Chondrocyte (in vitro differentiated cells): ENCODE results near the gene DELE1. TPM values are rescaled to one million over a fixed set of nuclear protein-coding genes. Genes with fewer than 3 reads are reported as not detected.

ENCODE experiments used
- DNase-seq: peaks from one replicate; pipeline ENCODE4 v3.0.0; 2021; ENCODE audit warnings: mixed read lengths, low spot score
- H3K27ac Mint-ChIP-seq: one replicate; pipeline ENCODE4 v1.8.0; 2021; ENCODE audit warnings: mild to moderate bottlenecking, moderate library complexity, mixed read lengths; ENCODE audit not compliant: unreplicated experiment
- H3K27me3 Mint-ChIP-seq: 2 replicates; pipeline ENCODE4 v1.8.0; 2021; ENCODE audit warnings: low read depth, mixed read lengths
- H3K36me3 Mint-ChIP-seq: 2 replicates; pipeline ENCODE4 v1.8.0; 2021; ENCODE audit warnings: low read depth, mixed read lengths
- H3K4me1 Mint-ChIP-seq: 2 replicates; pipeline ENCODE4 v1.8.0; 2021; ENCODE audit warnings: low read depth, mild to moderate bottlenecking, mixed read lengths
- H3K4me3 Mint-ChIP-seq: one replicate; pipeline ENCODE4 v1.8.0; 2021; ENCODE audit warnings: mild to moderate bottlenecking, moderate library complexity, mixed read lengths; ENCODE audit not compliant: unreplicated experiment
- H3K9me3 Mint-ChIP-seq: 2 replicates; pipeline ENCODE4 v1.8.0; 2021; ENCODE audit warnings: low read depth, mixed read lengths
- CTCF ChIP-seq: fragments of 200-600 bp; sonication (generic); IDR thresholded peaks from 2 replicates; pipeline ENCODE4 v1.5.0; 2021; ENCODE audit warnings: antibody characterized with exemption, mild to moderate bottlenecking, moderate library complexity
- total RNA-seq: library from RNA; stranded (reverse); gene quantifications from 3 replicates; pipeline ENCODE4 v1.2.1, GENCODE V29; 2021

Gene DELE1
- total RNA-seq, 1 donor from 2014 or later = 43.8 TPM

- TF ChIP-seq CTCF = no peak
- Mint-ChIP-seq H3K4me3 (no peak overlapping the region), H3K27me3 (no peaks in the 10 kb centered on the region), H3K4me1 (no peaks in the 10 kb centered on the region), H3K9me3 (no peaks in the 10 kb centered on the region), H3K36me3 (peaks cover 27% of the 10 kb centered on the region), H3K27ac (no peak overlapping the region)
- no peak for DNase-seq
Observed at GRCh38 chr5:141986072-141986471, 62.4 kb downstream of the DELE1 start.

GRCh38 chr5:141989720-141990119, 66.0 kb downstream of the DELE1 start:
- TF ChIP-seq CTCF = no peak
- Mint-ChIP-seq H3K27ac (no peak overlapping the region), H3K4me1 (peaks cover 6% of the 10 kb centered on the region), H3K9me3 (no peaks in the 10 kb centered on the region), H3K36me3 (peaks cover 34% of the 10 kb centered on the region), H3K4me3 (no peak overlapping the region), H3K27me3 (no peaks in the 10 kb centered on the region)
- DNase-seq = no peak

Other genes with a start within 250 kb of the DELE1 start
- gene ARAP3, start 241.6 kb upstream of the DELE1 start, total RNA-seq = 1.3 to 7.1 TPM (median 5.9 TPM) in 3 replicates
- 10.9 to 85.4 TPM (median 82.9 TPM) in 3 replicates for gene PCDH1, start 45.5 kb upstream of the DELE1 start, total RNA-seq
- gene PCDH12, start 34.3 kb downstream of the DELE1 start, total RNA-seq = 0.02 TPM in 1 of 3 replicates, not detected in the others
- gene RNF14, start 45.2 kb downstream of the DELE1 start, total RNA-seq = 80.4 to 83.6 TPM (median 83.5 TPM) in 3 replicates
- 31.2 to 41.8 TPM (median 34.5 TPM) in 3 replicates for gene GNPDA1, start 89.2 kb downstream of the DELE1 start, total RNA-seq
- 62.1 to 64.2 TPM (median 63.8 TPM) in 3 replicates for gene NDFIP1, start 184.9 kb downstream of the DELE1 start, total RNA-seq